ENCODE data around the gene MEX3D. TPM values are rescaled to one million over a fixed set of nuclear protein-coding genes. Genes with fewer than 3 reads are reported as not detected.

The MEX3D gene
- total RNA-seq, 1 donor from 2014 or later = 52.1 TPM

DNA sequence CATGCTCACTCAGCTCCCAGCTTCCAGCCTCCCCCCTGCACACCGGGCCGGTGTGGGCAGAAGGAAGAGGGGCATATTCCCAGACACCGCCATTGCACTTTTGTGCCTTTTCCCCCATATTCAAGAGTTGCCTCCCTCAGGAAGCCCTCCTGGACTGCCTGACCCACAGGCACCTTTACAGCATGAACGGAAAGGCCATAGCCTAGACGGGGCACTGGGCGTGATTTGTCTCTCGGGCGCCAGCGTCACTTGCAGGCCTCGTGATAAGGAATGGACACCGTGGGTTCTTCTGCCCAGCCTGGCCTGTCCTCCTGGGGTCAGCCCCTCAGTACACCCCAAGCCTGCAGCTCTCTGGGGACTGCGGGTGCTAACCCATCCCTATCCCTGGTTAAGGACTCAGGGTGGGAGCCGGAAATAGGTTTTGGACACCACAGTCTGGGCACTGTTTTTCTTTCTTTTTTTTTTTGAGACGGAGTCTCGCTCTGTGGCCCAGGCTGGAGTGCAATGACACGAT is 38.1 kb upstream of the MEX3D start:
- Mint-ChIP-seq H3K4me3 (ENCODE audit: unreplicated experiment) (peak overlapping the region; percentile 98), H3K27me3 (ENCODE audit: low read depth, unreplicated experiment) (no peaks in the 10 kb centered on the region), H3K9me3 (ENCODE audit: unreplicated experiment) (no peaks in the 10 kb centered on the region), H3K4me1 (ENCODE audit: low read depth, unreplicated experiment) (peaks cover 3% of the 10 kb centered on the region), H3K36me3 (ENCODE audit: low read depth, unreplicated experiment) (peaks cover 9% of the 10 kb centered on the region), H3K27ac (ENCODE audit: unreplicated experiment) (peak overlapping the region; percentile 100)
- FAIRE-seq (no peak), DNase-seq (ENCODE audit: low read depth) (no peak)
- no peaks in the 10 kb centered on the region for H3K27me3 ChIP-seq (ENCODE audit: insufficient read depth, low read length)
- no peaks in the 10 kb centered on the region for H3K9me3 ChIP-seq (ENCODE audit: insufficient read depth, low read depth, low read length)
- peak overlapping the region; percentile 94 for H3K4me3 ChIP-seq (ENCODE audit: insufficient read depth, low read depth, low read length)
- peak overlapping the region; percentile 95 for H3K9ac ChIP-seq (ENCODE audit: low read length)
- no peak for TF ChIP-seq EZH2 (IDR thresholded peaks at IDR 0.05; ENCODE audit: insufficient read depth, low read length)
- TF ChIP-seq, protein P1, sequence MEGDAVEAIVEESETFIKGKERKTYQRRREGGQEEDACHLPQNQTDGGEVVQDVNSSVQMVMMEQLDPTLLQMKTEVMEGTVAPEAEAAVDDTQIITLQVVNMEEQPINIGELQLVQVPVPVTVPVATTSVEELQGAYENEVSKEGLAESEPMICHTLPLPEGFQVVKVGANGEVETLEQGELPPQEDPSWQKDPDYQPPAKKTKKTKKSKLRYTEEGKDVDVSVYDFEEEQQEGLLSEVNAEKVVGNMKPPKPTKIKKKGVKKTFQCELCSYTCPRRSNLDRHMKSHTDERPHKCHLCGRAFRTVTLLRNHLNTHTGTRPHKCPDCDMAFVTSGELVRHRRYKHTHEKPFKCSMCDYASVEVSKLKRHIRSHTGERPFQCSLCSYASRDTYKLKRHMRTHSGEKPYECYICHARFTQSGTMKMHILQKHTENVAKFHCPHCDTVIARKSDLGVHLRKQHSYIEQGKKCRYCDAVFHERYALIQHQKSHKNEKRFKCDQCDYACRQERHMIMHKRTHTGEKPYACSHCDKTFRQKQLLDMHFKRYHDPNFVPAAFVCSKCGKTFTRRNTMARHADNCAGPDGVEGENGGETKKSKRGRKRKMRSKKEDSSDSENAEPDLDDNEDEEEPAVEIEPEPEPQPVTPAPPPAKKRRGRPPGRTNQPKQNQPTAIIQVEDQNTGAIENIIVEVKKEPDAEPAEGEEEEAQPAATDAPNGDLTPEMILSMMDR (IDR thresholded peaks at IDR 0.05; ENCODE audit: insufficient read depth, low read depth, low read length) = no peak
- peaks cover 2% of the 10 kb centered on the region for H3K36me3 ChIP-seq (ENCODE audit: insufficient read depth, low read length)
- peak overlapping the region; percentile 85 for H2AFZ ChIP-seq (ENCODE audit: low read depth, low read length)
- peaks cover 13% of the 10 kb centered on the region for H3K4me1 ChIP-seq (ENCODE audit: insufficient read depth, low read length)
- H3K27ac ChIP-seq (ENCODE audit: low read depth, low read length) = peak overlapping the region; percentile 84
- H3K4me2 ChIP-seq (ENCODE audit: low read length) = peak overlapping the region; percentile 91
- peaks cover 32% of the 10 kb centered on the region for H4K20me1 ChIP-seq (ENCODE audit: insufficient read depth, low read length)
- H3K79me2 ChIP-seq (ENCODE audit: insufficient read depth, low read length) = peaks cover 41% of the 10 kb centered on the region

DNA sequence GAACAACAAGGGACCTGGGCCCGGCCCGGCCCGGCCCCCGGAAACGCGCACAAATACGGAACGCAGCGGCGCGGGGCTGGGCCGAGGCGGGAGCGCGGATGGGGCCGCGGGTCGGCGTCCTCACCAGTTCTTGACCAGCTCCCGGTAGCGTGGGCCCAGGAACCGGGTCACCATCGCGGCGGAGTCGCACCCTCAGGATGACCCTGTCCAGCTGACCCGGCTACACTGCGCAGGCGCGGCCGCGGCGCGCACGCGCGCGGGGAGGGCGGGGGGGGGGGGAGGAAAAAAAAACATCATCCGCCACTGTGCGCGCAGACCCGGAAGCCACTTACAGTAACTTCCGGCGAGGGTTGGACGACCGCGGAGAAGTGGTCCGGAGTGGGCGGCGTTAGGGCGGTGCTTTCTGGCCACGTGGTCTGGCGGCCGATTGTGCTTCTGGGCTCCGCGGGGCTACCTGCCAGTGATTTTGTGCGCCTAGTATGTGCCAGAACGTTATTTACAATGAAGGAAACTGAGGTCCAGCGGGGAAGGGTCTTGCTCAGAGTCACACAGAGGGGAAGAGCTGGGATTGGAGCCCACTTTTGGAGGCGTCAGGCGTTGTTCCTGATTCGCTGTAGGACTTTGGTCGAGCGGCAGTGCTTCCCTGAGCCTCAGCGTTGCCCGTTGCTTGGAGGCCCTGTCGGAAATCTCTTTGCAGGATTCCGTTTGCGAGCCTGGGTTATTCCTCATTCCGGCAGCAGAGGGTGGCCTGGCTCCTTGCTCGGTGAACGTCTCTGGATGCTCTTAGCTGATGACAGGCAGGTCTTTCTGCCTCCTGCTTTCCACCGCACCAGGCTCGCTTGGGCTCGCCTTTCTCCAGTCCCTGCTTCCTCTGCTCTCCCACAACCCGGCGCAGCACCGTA is 37.4 kb upstream of the MEX3D start, which contains the start of gene UQCR11:
TSS of gene UQCR11 (minus strand) at position 227 of the 902 bp plus-strand sequence. CDS start at position 174, 53 bp downstream.
- H3K9me3 Mint-ChIP-seq (ENCODE audit: unreplicated experiment) = no peaks in the 10 kb centered on the region
- H3K4me3 ChIP-seq (ENCODE audit: insufficient read depth, low read depth, low read length) = peak within 1 kb of the TSS; percentile 94
- H3K4me3 Mint-ChIP-seq (ENCODE audit: unreplicated experiment) = peak within 1 kb of the TSS; percentile 98
- peaks cover 3% of the 10 kb centered on the region for H3K4me1 Mint-ChIP-seq (ENCODE audit: low read depth, unreplicated experiment)
- FAIRE-seq (peak; percentile 59), DNase-seq (ENCODE audit: low read depth) (peak; percentile 93)
- no peaks in the 10 kb centered on the region for H3K27me3 ChIP-seq (ENCODE audit: insufficient read depth, low read length)
- no peaks in the 10 kb centered on the region for H3K9me3 ChIP-seq (ENCODE audit: insufficient read depth, low read depth, low read length)
- peaks cover 47% of the 10 kb centered on the region for H3K79me2 ChIP-seq (ENCODE audit: insufficient read depth, low read length)
- H3K9ac ChIP-seq (ENCODE audit: low read length) = peak within 1 kb of the TSS; percentile 95
- H3K4me2 ChIP-seq (ENCODE audit: low read length) = peak within 1 kb of the TSS; percentile 91
- H3K27ac ChIP-seq (ENCODE audit: low read depth, low read length) = peak within 1 kb of the TSS; percentile 84
- peaks cover 13% of the 10 kb centered on the region for H3K4me1 ChIP-seq (ENCODE audit: insufficient read depth, low read length)
- H4K20me1 ChIP-seq (ENCODE audit: insufficient read depth, low read length) = peaks cover 38% of the 10 kb centered on the region
- H3K36me3 Mint-ChIP-seq (ENCODE audit: low read depth, unreplicated experiment) = peaks cover 9% of the 10 kb centered on the region
- no peaks in the 10 kb centered on the region for H3K36me3 ChIP-seq (ENCODE audit: insufficient read depth, low read length)
- H3K27me3 Mint-ChIP-seq (ENCODE audit: low read depth, unreplicated experiment) = no peaks in the 10 kb centered on the region
- TF ChIP-seq EZH2 (IDR thresholded peaks at IDR 0.05; ENCODE audit: insufficient read depth, low read length) = no peak
- TF ChIP-seq, protein P1 (IDR thresholded peaks at IDR 0.05; ENCODE audit: insufficient read depth, low read depth, low read length) = peak; percentile 42
- peak within 1 kb of the TSS; percentile 100 for H3K27ac Mint-ChIP-seq (ENCODE audit: unreplicated experiment)
- peak within 1 kb of the TSS; percentile 85 for H2AFZ ChIP-seq (ENCODE audit: low read depth, low read length)
